Inferior parietal cortex (tissue), 1 donor: Measurements from ENCODE around the gene TLN1.

Experiments used
- DNase-seq: peaks from one replicate; pipeline ENCODE4 v3.0.0-alpha.2; 2016; ENCODE audit errors: extremely low spot score

Gene TLN1

DNA sequence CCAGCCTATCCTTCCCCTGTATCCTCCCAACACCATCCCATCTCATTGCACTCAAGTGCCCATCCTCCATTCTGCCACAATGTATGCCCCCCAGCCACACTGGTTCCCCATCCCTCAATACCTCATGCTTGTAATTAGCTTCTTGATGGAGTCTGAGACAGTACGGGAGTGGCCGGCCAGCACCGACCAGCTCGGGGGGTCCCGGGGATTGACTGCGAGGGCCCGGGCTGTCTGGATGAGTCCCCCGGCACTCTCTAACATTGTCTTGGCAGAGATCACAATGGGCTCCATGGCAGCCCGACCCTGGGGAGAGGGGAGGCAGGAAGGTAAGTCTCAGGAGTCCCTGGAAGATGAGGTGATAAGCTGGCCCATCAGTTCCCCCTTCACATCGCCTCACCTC lies 25.0 kb downstream of the TLN1 start:
- no peak for DNase-seq

DNA sequence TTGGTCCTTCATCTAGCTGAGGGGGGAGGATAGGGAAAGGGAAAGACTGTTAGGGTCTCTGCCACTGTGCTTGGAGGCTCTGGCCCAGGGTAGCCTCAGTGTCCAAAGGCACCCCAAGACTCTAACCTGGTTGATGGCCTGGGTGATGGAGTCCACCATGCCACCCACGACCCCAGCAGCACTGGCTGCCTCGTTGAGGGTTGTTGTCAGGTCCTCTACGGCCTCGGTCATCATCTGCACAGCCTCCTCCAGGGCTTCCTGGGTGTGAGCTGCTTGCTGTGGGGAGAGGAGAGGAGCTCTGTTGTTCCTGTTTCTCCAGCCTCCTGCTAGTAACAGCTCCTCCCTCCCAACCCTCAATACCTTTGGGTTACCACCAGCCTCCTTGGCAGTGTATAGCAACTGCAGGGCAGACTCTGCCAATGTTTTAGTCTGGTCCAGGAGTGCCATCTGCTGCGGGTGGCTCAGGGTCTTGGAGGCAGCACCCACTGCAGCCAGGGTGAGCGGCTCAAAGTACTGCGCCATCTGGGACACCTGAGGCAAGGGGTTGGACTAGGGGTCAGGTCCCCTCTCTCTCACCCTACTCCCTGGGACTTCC lies 26.1 kb downstream of the TLN1 start:
- no peak for DNase-seq

DNA sequence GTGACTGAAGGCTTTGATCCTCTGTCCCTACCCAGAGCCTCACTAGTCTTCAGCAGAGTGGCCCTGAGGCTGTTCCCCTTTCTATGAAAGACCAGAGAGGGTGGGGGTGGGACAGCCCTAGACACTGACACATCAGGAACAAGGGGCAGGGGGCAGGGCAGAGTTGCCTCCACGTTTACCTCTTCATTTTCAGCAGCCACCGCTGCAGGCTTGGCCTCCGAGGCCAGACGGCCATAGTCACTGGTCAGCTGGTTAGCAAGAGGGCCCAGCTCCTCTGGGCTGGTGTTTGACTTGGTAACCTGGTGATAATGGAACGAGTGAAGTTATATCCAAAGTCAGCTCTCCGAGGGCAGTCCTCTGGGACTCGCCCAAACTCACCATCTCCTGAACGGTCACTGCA lies 26.6 kb downstream of the TLN1 start:
- no peak for DNase-seq

DNA sequence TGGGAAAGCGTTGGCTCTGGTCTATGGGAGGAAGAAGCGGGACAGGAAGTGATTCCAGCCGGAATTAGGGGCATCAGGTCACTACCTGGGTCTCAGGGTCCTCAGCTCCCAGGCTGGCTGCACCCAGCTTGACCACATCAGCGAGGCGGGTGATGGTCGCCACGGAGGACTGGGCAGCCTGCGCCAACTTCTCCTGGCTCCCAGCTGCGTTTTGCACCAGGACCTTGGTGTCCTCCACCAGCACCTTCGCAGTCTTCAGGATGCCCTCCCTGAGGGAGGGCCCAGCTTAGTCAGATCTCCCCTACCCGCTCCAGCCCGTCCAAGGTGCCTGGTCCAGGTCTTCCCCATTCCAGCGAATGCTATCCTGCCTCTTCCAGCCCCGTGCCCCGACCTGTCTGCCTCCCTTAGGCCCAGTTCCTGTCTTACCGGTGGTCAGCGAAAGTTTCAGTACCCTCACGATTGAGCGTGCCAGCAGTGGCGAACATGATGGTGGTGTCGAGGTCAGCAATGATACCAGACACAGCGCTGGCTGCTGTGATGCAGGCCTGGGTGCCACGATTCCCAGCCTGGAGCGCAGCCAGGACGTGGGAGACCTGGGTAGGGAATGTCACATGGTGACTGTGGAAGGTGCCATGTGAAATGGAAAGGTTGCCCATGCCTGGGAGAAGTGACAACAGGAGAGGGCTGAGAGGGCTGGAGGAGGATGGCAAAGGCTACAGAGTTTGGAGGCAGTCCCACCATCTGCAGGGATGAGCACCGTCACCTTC lies 27.9 kb downstream of the TLN1 start:
- DNase-seq: no peak

DNA sequence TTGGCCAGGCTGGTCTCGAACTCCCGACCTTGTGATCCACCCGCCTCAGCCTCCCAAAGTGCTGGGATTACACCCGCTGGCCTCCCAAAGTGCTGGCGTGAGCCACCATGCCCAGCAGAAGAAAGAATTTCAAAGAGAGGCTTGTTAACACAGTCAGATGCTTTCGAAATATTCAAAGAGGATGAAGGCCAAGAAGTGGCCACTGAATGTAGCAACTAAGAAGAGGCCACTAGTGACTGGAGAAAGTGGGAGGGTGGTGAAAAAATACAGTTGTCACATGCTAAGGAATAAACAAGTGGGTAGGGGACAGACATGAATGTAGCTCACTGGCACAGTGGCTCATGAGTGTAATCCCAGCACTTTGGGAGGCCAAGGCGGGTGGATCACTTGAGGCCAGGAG lies 29.3 kb downstream of the TLN1 start:
- DNase-seq: no peak

DNA sequence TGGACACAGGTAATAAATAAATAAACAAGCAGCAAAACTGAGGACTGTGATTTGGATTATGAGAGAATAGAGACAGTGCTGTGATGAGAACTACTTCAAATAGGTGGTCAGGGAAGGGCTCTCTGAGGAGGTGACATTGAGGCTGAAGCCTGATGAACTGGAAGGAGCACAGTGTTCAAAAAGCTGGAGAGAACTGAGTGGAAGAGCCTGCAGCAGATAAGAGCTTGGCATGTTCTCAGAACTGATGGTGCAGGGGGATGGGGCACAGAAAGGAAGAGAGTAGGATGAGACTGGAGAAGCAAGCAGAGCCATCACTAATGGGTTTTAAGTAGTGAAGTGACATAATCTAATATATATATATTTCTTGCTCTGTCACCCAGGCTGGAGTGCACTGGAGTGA lies 31.1 kb downstream of the TLN1 start:
- DNase-seq: no peak

DNA sequence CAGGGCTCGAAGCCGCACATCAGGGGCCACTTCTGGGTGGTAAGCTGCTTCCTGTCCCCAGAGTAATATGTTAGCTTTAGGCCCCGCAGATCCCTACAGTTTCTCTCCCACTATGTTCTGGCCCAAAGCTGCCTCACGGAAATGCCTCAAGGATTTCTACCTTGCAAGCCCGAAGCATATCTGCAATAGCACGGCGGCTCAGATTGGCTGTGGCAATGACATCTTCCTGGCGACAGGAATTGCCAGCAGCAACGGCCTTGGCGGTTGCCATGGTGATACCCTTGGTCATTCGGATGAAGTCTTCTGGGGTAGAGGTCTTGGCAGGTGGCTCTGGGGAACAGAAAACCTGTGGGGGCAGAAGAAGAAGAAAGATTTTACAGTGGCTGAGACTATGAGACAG lies 32.0 kb downstream of the TLN1 start:
- no peak for DNase-seq

DNA sequence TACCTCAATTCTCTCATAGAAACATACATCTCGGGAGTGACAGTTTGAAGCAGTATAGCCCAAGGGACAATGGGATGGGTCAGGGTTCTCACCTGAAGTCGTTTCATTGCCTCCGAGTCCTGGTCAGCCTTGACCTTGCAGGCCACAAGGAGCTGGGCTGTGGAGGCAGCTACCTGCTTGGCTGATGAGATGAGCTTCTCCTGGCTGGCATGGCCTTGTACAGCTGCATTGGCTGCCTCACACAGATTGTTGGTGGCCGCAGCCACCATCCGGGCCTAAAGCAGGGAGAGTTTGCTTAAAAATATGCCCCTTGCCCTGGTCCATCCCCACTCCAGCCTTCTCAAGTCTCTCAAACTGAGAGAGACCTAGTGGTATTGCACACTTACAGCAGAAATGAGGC lies 33.8 kb downstream of the TLN1 start:
- DNase-seq: no peak

DNA sequence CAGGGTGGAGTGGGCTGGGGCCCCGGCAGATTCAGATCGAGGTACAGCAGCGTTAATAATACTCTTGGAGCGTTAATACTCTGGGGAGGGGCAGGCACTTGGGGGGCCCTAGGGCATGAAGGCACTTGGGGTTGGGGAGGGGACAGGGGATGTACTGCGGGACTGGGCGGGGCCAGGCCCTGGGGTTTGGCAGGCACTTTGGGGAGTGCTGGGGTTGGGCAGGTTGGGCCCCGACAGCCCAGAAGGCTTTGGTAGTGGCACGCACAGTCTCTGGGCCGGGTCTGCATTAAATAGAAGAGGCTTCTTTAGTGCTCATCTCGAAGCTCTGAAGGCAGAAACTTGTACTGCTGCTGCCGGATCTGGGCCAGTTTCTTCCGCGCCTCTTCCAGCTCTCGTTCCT lies 34.5 kb downstream of the TLN1 start:
- no peak for DNase-seq

DNA sequence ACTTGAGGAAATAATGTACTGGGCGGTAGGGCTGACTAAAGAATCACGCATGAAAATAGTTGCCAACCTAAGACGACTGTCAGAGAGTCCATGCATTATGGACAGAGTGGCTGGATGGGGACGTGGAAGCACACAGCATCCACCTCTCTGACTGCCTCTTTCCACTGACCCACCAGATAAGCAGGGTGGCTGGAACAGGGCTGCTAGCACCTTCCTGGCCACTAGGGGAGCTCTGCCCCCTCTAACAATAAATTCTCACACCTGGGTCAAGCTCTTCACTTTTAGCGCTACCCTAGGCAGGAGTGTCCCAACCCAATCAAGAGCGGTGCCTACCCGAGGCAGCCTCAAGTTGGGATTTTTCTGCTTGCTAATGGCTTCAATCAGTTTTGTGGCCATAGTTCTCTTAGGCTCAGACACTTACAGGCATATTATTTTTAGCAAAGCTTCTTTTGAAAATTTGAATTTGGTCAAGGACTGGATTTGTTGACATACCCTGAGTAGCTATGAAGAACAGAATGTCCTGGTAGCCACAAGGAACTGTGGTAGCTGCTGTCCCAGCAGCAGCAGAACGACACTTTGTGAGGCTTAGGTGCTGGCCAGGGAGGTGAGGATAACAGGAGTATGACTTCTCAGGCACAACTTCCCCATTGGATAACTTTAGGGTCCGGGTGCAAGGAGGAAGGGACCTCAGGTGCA lies 35.3 kb downstream of the TLN1 start:
- peak; percentile 45 for DNase-seq

DNA sequence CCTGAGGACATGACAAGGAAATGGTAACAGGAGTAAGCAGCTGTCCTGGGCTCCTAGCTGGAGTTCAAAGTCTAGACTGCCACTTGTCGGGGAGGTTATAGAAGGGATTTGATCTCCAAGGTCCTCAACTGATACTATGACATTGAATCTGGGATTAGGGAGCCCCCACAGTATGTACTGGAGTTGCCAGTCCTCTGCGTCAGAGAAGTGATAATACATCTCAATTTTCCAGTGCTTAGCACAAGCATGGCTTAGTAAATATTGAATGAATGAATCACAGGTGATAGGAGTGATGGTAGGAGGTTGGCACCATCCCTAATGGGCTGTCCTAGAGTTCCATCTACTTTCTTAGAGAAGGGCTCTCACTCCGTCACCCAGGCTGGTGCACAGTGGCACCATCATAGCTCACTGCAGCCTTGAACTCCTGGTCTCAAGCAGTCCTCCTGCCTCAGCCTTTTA lies 36.0 kb downstream of the TLN1 start:
- no peak for DNase-seq

DNA sequence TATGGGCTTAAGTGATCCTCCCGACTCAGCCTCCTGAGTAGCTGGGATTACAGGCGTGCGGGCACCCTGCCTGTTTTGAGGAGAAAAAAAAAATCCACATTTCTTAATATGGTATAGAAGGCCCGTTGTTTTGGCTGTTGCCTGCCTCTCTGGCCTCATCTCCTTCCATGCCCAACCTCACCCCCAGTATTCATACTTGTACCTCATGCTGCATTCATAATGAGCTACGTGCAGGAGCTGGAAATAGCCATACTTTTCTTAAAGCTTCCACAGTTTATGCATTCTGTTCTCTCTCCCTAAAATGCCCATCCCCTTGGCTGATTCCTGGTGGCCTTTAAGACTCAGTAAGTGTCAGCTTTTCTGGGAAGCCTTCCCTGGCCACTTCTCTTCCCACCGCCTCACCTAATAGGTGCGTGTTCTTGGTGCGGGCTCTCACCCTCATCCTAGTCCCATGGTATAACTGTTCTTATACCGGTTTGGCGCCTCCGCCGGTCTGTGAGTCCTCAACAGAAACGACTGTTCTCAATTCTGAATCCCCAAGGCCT lies 40.2 kb downstream of the TLN1 start:
- DNase-seq: no peak

DNA sequence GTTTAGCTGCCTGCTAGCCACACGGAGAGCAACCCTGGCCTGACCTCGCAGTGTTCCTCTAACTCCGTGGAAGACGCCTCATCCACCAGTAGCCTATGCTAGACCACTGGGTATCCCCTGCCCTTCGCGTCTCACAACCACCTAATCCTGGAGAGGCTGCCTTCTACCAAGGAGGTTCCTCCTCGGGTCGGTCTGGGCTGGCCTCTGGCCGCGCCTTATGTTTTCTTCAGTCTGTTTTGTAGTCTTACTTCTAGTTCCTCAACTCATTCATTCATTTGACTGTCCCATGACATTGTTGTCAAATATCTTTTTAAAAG lies 40.7 kb downstream of the TLN1 start:
- DNase-seq: no peak

DNA sequence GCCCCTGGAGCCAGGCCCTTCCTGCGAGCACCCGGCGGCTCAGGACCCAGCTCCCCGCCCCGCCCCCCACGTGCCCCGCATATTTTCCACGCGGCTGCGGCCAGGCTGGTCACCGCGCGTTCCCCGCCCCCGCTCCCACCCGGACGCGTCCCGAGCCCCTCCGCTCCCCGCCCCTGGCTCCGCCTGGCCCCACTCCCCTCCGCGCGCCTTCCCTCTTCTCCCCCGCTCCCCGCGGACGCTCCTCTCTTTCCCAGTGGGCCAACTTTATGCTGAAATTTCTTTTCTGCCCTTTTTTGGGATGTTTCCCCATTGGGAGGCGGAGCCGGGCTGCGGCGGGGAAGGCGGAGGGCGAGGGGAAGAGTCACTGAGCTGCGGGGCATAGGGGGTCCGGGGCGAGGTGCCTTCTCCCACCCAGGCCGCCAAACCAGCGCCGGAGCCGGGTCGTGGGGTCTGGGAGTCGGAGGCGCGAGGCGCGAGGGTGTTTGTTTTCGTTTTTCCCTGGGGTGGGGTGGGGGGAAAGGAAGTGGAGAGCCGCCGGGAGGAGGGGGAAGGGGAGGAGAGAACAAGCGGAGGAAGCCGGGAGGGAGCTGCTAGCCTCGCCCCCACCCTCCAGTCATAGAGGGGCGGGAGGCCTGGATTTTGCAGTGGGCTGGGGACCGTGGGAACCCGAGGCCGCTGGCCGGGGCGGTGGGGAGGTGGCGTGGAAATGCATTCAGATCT lies 41.2 kb downstream of the TLN1 start:
- no peak for DNase-seq

DNA sequence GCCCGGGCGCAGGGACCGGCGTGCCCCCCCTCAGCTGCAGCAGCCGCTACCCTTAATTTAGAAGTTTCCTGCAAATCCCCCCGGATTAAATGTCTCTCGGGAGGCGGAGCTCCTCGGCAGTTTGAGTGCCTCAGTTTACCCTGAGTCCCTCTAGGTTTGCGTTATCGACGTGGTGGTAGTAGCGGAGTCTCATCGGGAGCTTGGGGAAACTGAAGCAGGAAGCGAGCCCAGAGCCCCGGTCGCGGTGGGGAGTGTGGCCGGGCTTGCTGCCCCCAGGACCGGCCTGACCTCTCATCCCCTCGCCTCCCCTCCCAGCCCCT lies 41.7 kb downstream of the TLN1 start:
- DNase-seq: no peak

DNA sequence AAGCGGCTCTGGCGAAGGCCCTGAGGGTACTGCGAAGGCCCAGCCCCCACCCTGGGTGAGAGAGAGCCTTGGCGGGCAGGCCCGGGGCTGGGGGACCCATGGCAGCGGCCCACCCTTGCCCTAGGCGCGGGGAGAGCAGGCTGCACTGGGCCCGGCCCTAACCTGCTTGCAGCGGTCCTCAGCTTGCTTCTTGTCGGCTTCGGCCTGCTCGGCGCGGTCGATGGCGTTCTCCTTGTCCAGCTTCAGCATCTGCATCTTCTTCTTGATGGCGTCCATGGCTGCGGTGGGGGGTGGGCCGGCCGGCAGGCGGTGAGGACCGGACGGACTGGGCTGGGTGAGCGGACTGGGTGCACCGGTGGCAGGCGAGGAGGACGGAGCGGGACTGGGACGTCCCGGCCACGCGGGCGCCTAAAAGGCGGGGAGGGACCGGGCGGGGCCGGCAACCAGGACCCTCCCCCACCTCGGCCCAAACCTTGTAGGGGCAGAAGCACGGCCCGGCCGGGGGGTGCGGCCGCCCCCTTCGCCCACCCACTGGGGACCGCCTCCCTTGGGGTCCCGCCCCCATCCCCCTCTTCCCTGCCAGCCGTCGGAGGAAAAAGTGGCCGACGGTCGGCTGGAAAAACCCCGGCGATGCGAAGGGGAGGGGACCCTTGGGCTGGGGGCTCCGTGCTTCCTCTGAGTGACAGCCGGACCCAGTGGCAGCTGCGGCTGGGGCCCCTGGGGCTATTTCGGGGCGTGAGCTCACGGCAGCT lies 42.3 kb downstream of the TLN1 start, which contains the start of gene TPM2:
TSS of gene TPM2 (minus strand) at position 384 of the 752 bp plus-strand sequence. CDS start at position 276, 108 bp downstream.
- DNase-seq: no peak

DNA sequence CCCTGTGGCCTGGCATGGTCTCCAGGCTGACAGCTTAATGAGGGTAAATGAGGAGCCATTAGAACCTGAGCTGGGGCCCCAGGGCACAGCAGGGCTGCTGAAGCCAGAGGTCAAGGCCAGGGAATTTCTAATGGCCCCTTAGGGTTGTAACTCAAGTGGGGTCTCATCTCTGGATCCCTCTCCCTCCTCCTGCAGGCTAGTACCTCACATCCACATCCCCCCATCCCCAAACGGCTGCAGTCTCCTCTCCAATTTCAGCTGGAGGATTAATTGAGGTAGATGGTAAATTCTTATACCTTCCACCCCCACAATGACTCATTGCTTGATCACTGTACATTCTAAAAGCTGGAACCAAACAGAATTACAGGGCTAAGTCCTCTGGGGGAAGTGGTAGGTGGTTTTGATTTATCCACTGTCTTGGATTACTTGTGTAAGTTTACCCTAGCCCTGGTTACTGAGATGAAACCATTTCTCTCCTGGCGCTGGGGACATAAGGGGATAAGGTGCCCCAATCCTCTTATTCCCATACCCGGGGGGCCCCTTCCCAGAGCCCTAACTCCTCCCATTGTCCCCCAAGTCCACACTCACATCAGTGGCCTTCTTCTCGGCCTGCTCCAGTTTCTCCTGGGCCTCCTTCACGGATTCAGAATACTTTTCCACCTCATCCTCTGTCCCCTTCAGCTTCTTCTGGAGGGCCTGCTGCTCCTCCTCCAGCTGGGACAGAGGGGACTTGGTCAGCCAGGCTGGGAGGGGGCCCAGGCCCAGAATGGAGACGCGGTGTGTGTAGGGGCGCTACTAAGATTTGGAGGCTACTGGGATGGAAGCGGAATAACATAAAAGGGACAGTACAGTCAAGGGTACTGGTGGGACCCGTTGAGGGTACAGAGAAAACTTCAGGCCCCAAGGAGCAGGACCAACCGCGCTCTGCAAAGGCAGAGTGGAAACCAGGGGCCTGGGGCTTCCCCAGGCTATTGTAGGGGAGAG lies 43.1 kb downstream of the TLN1 start:
- peak; percentile 29 for DNase-seq

DNA sequence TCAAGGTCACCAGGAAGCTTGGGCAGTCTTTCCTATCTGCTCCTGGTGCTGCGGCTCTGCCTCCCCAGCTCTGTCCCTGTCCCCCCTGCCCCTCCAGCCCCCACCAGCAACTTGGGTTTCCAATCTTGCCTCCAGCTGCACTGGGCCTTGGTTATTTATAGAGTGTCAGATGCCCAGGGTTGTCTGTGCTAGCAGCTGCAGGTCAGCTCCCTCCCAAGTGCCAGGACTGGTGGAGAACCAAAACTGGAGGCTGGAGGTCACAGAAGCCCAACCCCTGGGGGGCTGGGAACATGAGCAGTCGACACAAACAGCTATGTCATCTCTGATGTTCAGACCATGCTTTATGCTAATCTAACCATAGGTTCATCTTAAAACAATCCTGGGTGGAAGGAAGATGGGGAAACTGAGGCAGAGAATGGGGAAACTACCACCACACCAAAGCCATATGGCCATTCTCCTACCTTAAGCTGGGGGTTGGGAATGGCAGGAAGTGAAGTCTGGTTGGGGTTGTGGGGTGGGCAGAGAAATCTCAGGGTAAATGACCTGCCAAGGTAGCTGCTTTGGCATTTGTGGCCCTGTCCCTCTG lies 43.9 kb downstream of the TLN1 start:
- no peak for DNase-seq

DNA sequence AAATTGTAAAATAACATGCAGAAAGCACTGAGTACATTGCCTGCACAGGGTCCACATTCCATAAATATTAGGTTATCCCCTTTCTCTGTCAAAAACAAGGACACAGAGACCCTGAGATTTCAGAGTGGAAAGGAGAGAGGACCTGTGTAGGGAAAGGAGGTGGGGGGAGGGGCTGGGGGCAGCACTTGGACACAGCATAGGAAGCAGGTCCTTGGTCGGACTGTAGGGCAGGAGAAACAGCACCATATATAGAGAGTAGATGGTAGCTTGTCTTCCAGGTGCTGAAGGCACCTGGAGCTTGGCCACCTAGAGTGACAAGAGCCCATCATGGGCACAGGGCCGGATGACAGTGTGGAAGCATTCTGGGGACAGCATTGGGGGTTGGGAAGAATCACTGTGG lies 44.7 kb downstream of the TLN1 start:
- DNase-seq: no peak
